Measurements from ENCODE around the gene AK5.

DNA sequence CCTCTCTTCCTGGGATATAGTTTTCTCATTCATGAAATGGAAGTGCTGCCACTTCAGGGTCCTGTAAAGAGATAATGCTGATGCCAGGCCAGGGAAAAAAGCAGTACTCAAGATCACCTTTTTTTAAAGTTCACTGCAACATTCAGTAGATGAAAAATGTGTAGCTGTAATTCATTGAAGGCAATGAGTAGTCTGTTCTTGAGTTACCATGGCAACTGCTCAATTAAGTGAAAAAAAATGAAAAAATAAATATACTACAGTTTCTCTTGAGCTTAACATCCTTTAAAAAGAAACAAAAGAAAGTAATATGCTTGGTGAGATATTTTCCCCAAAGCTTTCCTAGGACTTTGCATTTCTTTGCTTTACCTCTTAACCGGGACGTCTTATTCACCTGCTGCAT, 183.3 kb downstream of the AK5 start:
- TF ChIP-seq, protein P1, sequence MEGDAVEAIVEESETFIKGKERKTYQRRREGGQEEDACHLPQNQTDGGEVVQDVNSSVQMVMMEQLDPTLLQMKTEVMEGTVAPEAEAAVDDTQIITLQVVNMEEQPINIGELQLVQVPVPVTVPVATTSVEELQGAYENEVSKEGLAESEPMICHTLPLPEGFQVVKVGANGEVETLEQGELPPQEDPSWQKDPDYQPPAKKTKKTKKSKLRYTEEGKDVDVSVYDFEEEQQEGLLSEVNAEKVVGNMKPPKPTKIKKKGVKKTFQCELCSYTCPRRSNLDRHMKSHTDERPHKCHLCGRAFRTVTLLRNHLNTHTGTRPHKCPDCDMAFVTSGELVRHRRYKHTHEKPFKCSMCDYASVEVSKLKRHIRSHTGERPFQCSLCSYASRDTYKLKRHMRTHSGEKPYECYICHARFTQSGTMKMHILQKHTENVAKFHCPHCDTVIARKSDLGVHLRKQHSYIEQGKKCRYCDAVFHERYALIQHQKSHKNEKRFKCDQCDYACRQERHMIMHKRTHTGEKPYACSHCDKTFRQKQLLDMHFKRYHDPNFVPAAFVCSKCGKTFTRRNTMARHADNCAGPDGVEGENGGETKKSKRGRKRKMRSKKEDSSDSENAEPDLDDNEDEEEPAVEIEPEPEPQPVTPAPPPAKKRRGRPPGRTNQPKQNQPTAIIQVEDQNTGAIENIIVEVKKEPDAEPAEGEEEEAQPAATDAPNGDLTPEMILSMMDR (IDR thresholded peaks at IDR 0.05) = no peak
- TF ChIP-seq POLR2A (IDR thresholded peaks at IDR 0.05) (no peak), POLR2AphosphoS5 (IDR thresholded peaks at IDR 0.05; ENCODE audit: insufficient read depth in 1 of 2, low read depth in 1 of 2) (no peak)

Measured in vagina (tissue), 2 donors.